Measurements from ENCODE around the gene RPS6KA2.
"Not testable (repeated sequence)": the region's sequence is repeated elsewhere in the genome, so short reads cannot be mapped to it uniquely, and the experiment has no call there.

Gene RPS6KA2

GRCh38 chr6:166553563-166554271, 73.3 kb downstream of the RPS6KA2 start:
- DNase-seq (ENCODE audit: low spot score) = no peak

- DNase-seq (ENCODE audit: low spot score) = no peak
Measured at GRCh38 chr6:166552600-166552999, 74.5 kb downstream of the RPS6KA2 start.

GRCh38 chr6:166551754-166552495, 75.1 kb downstream of the RPS6KA2 start:
- no peak for DNase-seq (ENCODE audit: low spot score)

- no peak for DNase-seq (ENCODE audit: low spot score)
Measured at GRCh38 chr6:166546653-166547052, 80.4 kb downstream of the RPS6KA2 start.

GRCh38 chr6:166545156-166546034, 81.7 kb downstream of the RPS6KA2 start:
- DNase-seq (ENCODE audit: low spot score) = no peak

GRCh38 chr6:166544296-166544605, 82.8 kb downstream of the RPS6KA2 start:
- no peak for DNase-seq (ENCODE audit: low spot score)

GRCh38 chr6:166543603-166544295, 83.3 kb downstream of the RPS6KA2 start:
- DNase-seq (ENCODE audit: low spot score) = no peak

- DNase-seq (ENCODE audit: low spot score) = no peak
Measured at GRCh38 chr6:166542580-166542912, 84.5 kb downstream of the RPS6KA2 start.

GRCh38 chr6:166541876-166542579, 85.0 kb downstream of the RPS6KA2 start:
- no peak for DNase-seq (ENCODE audit: low spot score)

GRCh38 chr6:166541366-166541765, 85.7 kb downstream of the RPS6KA2 start:
- no peak for DNase-seq (ENCODE audit: low spot score)

- peak; percentile 19 for DNase-seq (ENCODE audit: low spot score)
Measured at GRCh38 chr6:166540631-166541331, 86.3 kb downstream of the RPS6KA2 start.

- no peak for DNase-seq (ENCODE audit: low spot score)
Measured at GRCh38 chr6:166539543-166539942, 87.5 kb downstream of the RPS6KA2 start.

GRCh38 chr6:166539011-166539385, 88.1 kb downstream of the RPS6KA2 start:
- not testable (repeated sequence) for DNase-seq (ENCODE audit: low spot score)

GRCh38 chr6:166538297-166539010, 88.6 kb downstream of the RPS6KA2 start:
- no peak for DNase-seq (ENCODE audit: low spot score)

GRCh38 chr6:166534658-166535406, 92.2 kb downstream of the RPS6KA2 start:
- DNase-seq (ENCODE audit: low spot score) = no peak

GRCh38 chr6:166533205-166533824, 93.7 kb downstream of the RPS6KA2 start:
- no peak for DNase-seq (ENCODE audit: low spot score)

GRCh38 chr6:166532302-166532701, 94.7 kb downstream of the RPS6KA2 start:
- no peak for DNase-seq (ENCODE audit: low spot score)

GRCh38 chr6:166530211-166531095, 96.6 kb downstream of the RPS6KA2 start:
- DNase-seq (ENCODE audit: low spot score) = no peak

Measured in NAMALWA (cell line).